CD8-positive, alpha-beta memory T cell (primary cell): ENCODE results near the gene NPR1. TPM values are rescaled to one million over a fixed set of nuclear protein-coding genes. Genes with fewer than 3 reads are reported as not detected.

Experiments used
- CTCF ChIA-PET: fragments of 350-600 bp; sonication (Branson Sonifier 250); formaldehyde crosslinking; loops from one replicate; lab custom pipeline; 2021; ENCODE audit warnings: antibody characterized with exemption; lab: Charles Lee
- POLR2A ChIA-PET: fragments of 350-600 bp; sonication (Branson Sonifier 250); formaldehyde crosslinking; loops from one replicate; lab custom pipeline; 2021; ENCODE audit warnings: antibody characterized with exemption; lab: Charles Lee
- DNase-seq, 5 donors: peaks; one replicate each; pipeline versions ENCODE4 v3.0.0 to v3.0.0-alpha.2; 2020 to 2022; ENCODE audit warnings: mixed read lengths in 1 of 5
- H3K27ac ChIP-seq: one replicate; pipeline ENCODE4 v1.7.0; 2013; ENCODE audit warnings: low read depth, mild to moderate bottlenecking, low read length, moderate library complexity
- H3K27me3 ChIP-seq: 2 replicates; pipeline ENCODE4 v1.7.0; 2013; ENCODE audit warnings: low read length, mild to moderate bottlenecking; ENCODE audit not compliant: insufficient read depth, poor library complexity, severe bottlenecking
- H3K36me3 ChIP-seq: 2 replicates; pipeline ENCODE4 v1.7.0; 2013; ENCODE audit warnings: mild to moderate bottlenecking, low read length, moderate library complexity; ENCODE audit not compliant: insufficient read depth
- H3K4me1 ChIP-seq: 2 replicates; pipeline ENCODE4 v1.7.0; 2013; ENCODE audit warnings: mild to moderate bottlenecking, low read length, moderate library complexity; ENCODE audit not compliant: insufficient read depth
- H3K4me3 ChIP-seq: 2 replicates; pipeline ENCODE4 v1.7.0; 2013; ENCODE audit warnings: mild to moderate bottlenecking, low read length
- H3K9me3 ChIP-seq: 2 replicates; pipeline ENCODE4 v1.7.0; 2013; ENCODE audit warnings: mild to moderate bottlenecking, low read length
- H3K27ac Mint-ChIP-seq, 8 donors: one replicate each; pipeline ENCODE4 v1.8.0; 2020 to 2021; ENCODE audit warnings: mixed read lengths in 8 of 8, mild to moderate bottlenecking in 6 of 8, inconsistent platforms in 3 of 8, moderate library complexity in 3 of 8
- H3K27me3 Mint-ChIP-seq, 2 donors: one replicate each; pipeline ENCODE4 v1.8.0; 2020 to 2021; ENCODE audit warnings: mixed read lengths in 2 of 2, mild to moderate bottlenecking in 1 of 2, moderate library complexity in 1 of 2
- H3K36me3 Mint-ChIP-seq, 3 donors: one replicate each; pipeline ENCODE4 v1.8.0; 2020 to 2021; ENCODE audit warnings: mixed read lengths in 3 of 3, inconsistent platforms in 1 of 3, mild to moderate bottlenecking in 1 of 3
- H3K4me1 Mint-ChIP-seq, 3 donors: one replicate each; pipeline ENCODE4 v1.8.0; 2020 to 2021; ENCODE audit warnings: mixed read lengths in 3 of 3, inconsistent platforms in 1 of 3, mild to moderate bottlenecking in 1 of 3
- H3K4me3 Mint-ChIP-seq, 7 donors: one replicate each; pipeline ENCODE4 v1.8.0; 2020 to 2021; ENCODE audit warnings: mixed read lengths in 7 of 7, mild to moderate bottlenecking in 6 of 7, moderate library complexity in 4 of 7, inconsistent platforms in 2 of 7
- H3K9me3 Mint-ChIP-seq, 5 donors: one replicate each; pipeline ENCODE4 v1.8.0; 2020 to 2022; ENCODE audit warnings: mixed read lengths in 5 of 5, mild to moderate bottlenecking in 3 of 5, moderate library complexity in 2 of 5, inconsistent platforms in 1 of 5
- polyA plus RNA-seq: library from polyadenylated mRNA; unstranded; fragments of 300-500 nt; fragmentation: Illumina TruSeq; gene quantifications from one replicate; pipeline ENCODE4 v1.2.3, GENCODE V29; 2021
- total RNA-seq, 2 experiments: library from RNA; stranded (reverse); gene quantifications; one replicate each; pipeline ENCODE4 v1.2.3, GENCODE V29; 2021

Gene NPR1
- total and polyA plus RNA-seq, 3 experiments from 2014 or later, result not detected

- Mint-ChIP-seq H3K9me3 (no peaks in the 10 kb centered on the region), H3K4me3 (no peak overlapping the region), H3K36me3 (no peaks in the 10 kb centered on the region), H3K27ac (no peak overlapping the region), H3K4me1 (peaks cover 0 to 12% (median 9%) of the 10 kb centered on the region in 3 donors), H3K27me3 (peaks cover 0 to 7% of the 10 kb centered on the region in 2 donors)
- no peaks in the 10 kb centered on the region for H3K4me1 ChIP-seq
- no peaks in the 10 kb centered on the region for H3K36me3 ChIP-seq
- no peaks in the 10 kb centered on the region for H3K9me3 ChIP-seq
- ChIA-PET POLR2A (no interaction called here), CTCF (no interaction called here)
- H3K27ac ChIP-seq, result no peak overlapping the region
- no peak overlapping the region for H3K4me3 ChIP-seq
- no peaks in the 10 kb centered on the region for H3K27me3 ChIP-seq
- no peak for DNase-seq
These were observed 15.0 kb downstream of the NPR1 start for GRCh38 chr1:153693466-153693865.

GRCh38 chr1:153696741-153697140 lies 18.3 kb downstream of the NPR1 start:
- no peak overlapping the region for H3K4me3 ChIP-seq
- Mint-ChIP-seq H3K27ac (no peak overlapping the region), H3K27me3 (peaks cover 0 to 4% of the 10 kb centered on the region in 2 donors), H3K4me3 (no peak overlapping the region), H3K36me3 (no peaks in the 10 kb centered on the region), H3K9me3 (no peaks in the 10 kb centered on the region), H3K4me1 (no peaks in the 10 kb centered on the region)
- POLR2A ChIA-PET, result no interaction called here
- no peaks in the 10 kb centered on the region for H3K27me3 ChIP-seq
- DNase-seq, result no peak
- H3K9me3 ChIP-seq, result no peaks in the 10 kb centered on the region
- H3K36me3 ChIP-seq, result no peaks in the 10 kb centered on the region
- no peak overlapping the region for H3K27ac ChIP-seq
- no peaks in the 10 kb centered on the region for H3K4me1 ChIP-seq
- CTCF ChIA-PET, result no interaction called here

- H3K4me1 ChIP-seq, result no peaks in the 10 kb centered on the region
- H3K27me3 ChIP-seq, result no peaks in the 10 kb centered on the region
- no peak overlapping the region for H3K4me3 ChIP-seq
- H3K36me3 ChIP-seq, result no peaks in the 10 kb centered on the region
- no peak overlapping the region for H3K4me3 Mint-ChIP-seq
- H3K27ac Mint-ChIP-seq, result no peak overlapping the region
- H3K4me1 Mint-ChIP-seq, result no peaks in the 10 kb centered on the region
- no peaks in the 10 kb centered on the region for H3K9me3 Mint-ChIP-seq
- H3K27ac ChIP-seq, result peak overlapping the region; percentile 31
- DNase-seq, result no peak
- H3K9me3 ChIP-seq, result no peaks in the 10 kb centered on the region
- peaks cover 0 to 4% of the 10 kb centered on the region in 2 donors for H3K27me3 Mint-ChIP-seq
- H3K36me3 Mint-ChIP-seq, result no peaks in the 10 kb centered on the region
- POLR2A ChIA-PET, result interaction anchor here (0.6 kb wide), 1 partner anchor 27 kb away, joined by 3 read pairs; no protein-coding TSS in a partner anchor
- CTCF ChIA-PET, result no interaction called here
These were observed 18.9 kb downstream of the NPR1 start for GRCh38 chr1:153697191-153698019.

GRCh38 chr1:153698020-153698922 lies 19.8 kb downstream of the NPR1 start:
- Histone ChIP-seq H3K9me3 (no peaks in the 10 kb centered on the region), H3K36me3 (no peaks in the 10 kb centered on the region), H3K4me1 (no peaks in the 10 kb centered on the region), H3K4me3 (no peak overlapping the region), H3K27ac (peak overlapping the region; percentile 31), H3K27me3 (no peaks in the 10 kb centered on the region)
- POLR2A ChIA-PET, result interaction anchor here (0.6 kb wide), 1 partner anchor 110 kb away, joined by 3 read pairs; no protein-coding TSS in a partner anchor
- no peak overlapping the region for H3K4me3 Mint-ChIP-seq
- peak overlapping the region in 1 of 8 donors; percentile 88 for H3K27ac Mint-ChIP-seq
- no peaks in the 10 kb centered on the region for H3K9me3 Mint-ChIP-seq
- peaks cover 0 to 4% of the 10 kb centered on the region in 2 donors for H3K27me3 Mint-ChIP-seq
- no peaks in the 10 kb centered on the region for H3K36me3 Mint-ChIP-seq
- CTCF ChIA-PET, result no interaction called here
- no peaks in the 10 kb centered on the region for H3K4me1 Mint-ChIP-seq
- no peak for DNase-seq

- ChIA-PET POLR2A (interaction anchor here (0.6 kb wide), 1 partner anchor 109 kb away, joined by 3 read pairs; no protein-coding TSS in a partner anchor), CTCF (interaction anchor here (1.1 kb wide), 1 partner anchor 21 kb away, joined by 3 read pairs; no protein-coding TSS in a partner anchor)
- no peaks in the 10 kb centered on the region for H3K27me3 ChIP-seq
- no peak for DNase-seq
- Mint-ChIP-seq H3K9me3 (no peaks in the 10 kb centered on the region), H3K27ac (peak overlapping the region in 1 of 8 donors; percentile 88), H3K27me3 (peaks cover 0 to 4% of the 10 kb centered on the region in 2 donors), H3K4me3 (no peak overlapping the region), H3K36me3 (no peaks in the 10 kb centered on the region), H3K4me1 (no peaks in the 10 kb centered on the region)
- no peak overlapping the region for H3K27ac ChIP-seq
- no peak overlapping the region for H3K4me3 ChIP-seq
- no peaks in the 10 kb centered on the region for H3K4me1 ChIP-seq
- no peaks in the 10 kb centered on the region for H3K36me3 ChIP-seq
- H3K9me3 ChIP-seq, result no peaks in the 10 kb centered on the region
These were observed 20.6 kb downstream of the NPR1 start for GRCh38 chr1:153698923-153699714.

GRCh38 chr1:153699768-153700167 lies 21.3 kb downstream of the NPR1 start:
- no peaks in the 10 kb centered on the region for H3K9me3 Mint-ChIP-seq
- H3K27ac Mint-ChIP-seq, result no peak overlapping the region
- H3K4me1 Mint-ChIP-seq, result no peaks in the 10 kb centered on the region
- no peak overlapping the region for H3K27ac ChIP-seq
- H3K27me3 ChIP-seq, result no peaks in the 10 kb centered on the region
- no peaks in the 10 kb centered on the region for H3K9me3 ChIP-seq
- no peaks in the 10 kb centered on the region for H3K36me3 Mint-ChIP-seq
- DNase-seq, result no peak
- ChIA-PET POLR2A (no interaction called here), CTCF (interaction anchor here (1.1 kb wide), 1 partner anchor 22 kb away, joined by 3 read pairs; no protein-coding TSS in a partner anchor)
- H3K4me1 ChIP-seq, result no peaks in the 10 kb centered on the region
- H3K36me3 ChIP-seq, result no peaks in the 10 kb centered on the region
- H3K4me3 ChIP-seq, result no peak overlapping the region
- H3K4me3 Mint-ChIP-seq, result no peak overlapping the region
- peaks cover 0 to 4% of the 10 kb centered on the region in 2 donors for H3K27me3 Mint-ChIP-seq

- ChIA-PET POLR2A (no interaction called here), CTCF (interaction anchor here (1.2 kb wide), 1 partner anchor 43 kb away, joined by 3 read pairs; no protein-coding TSS in a partner anchor)
These were observed 27.0 kb downstream of the NPR1 start for GRCh38 chr1:153705484-153705883.

More at GRCh38 chr1:153705484-153705883, 27.0 kb downstream of the NPR1 start:
- H3K27ac Mint-ChIP-seq, result no peak overlapping the region
- H3K36me3 Mint-ChIP-seq, result no peaks in the 10 kb centered on the region
- Histone ChIP-seq H3K9me3 (no peaks in the 10 kb centered on the region), H3K27me3 (no peaks in the 10 kb centered on the region), H3K4me3 (no peak overlapping the region), H3K36me3 (no peaks in the 10 kb centered on the region), H3K4me1 (no peaks in the 10 kb centered on the region), H3K27ac (no peak overlapping the region)
- no peaks in the 10 kb centered on the region for H3K4me1 Mint-ChIP-seq
- peaks cover 0 to 1% of the 10 kb centered on the region in 2 donors for H3K27me3 Mint-ChIP-seq
- no peak for DNase-seq
- H3K4me3 Mint-ChIP-seq, result no peak overlapping the region
- H3K9me3 Mint-ChIP-seq, result no peaks in the 10 kb centered on the region
